Activated CD8-positive, alpha-beta memory T cell treated with anti-CD3 and anti-CD28 coated beads, Interleukin-2, amount 10 ng/mL, durations not matched to agents 7 days and 5 days (primary cell): ENCODE data around the gene RAD21L1. TPM values are rescaled to one million over a fixed set of nuclear protein-coding genes. Genes with fewer than 3 reads are reported as not detected.

ENCODE experiments used
- ATAC-seq: fragments of 150-1000 bp; cut with Tn5 transposase; one replicate; pipeline ENCODE4 v1.10.0; 2021; ENCODE audit warnings: moderate library complexity
- CTCF ChIA-PET: fragments of 350-600 bp; sonication (Branson Sonifier 250); formaldehyde crosslinking; loops from one replicate; lab custom pipeline; 2021; ENCODE audit warnings: antibody characterized with exemption; lab: Charles Lee
- DNase-seq: peaks from one replicate; pipeline ENCODE4 v3.0.0-alpha.2; 2020
- H3K27ac Mint-ChIP-seq: one replicate; pipeline ENCODE4 v1.8.0; 2021; ENCODE audit warnings: mild to moderate bottlenecking, mixed read lengths
- H3K27me3 Mint-ChIP-seq: one replicate; pipeline ENCODE4 v1.8.0; 2021; ENCODE audit warnings: mixed read lengths
- H3K36me3 Mint-ChIP-seq: one replicate; pipeline ENCODE4 v1.8.0; 2021; ENCODE audit warnings: mild to moderate bottlenecking, mixed read lengths
- H3K4me1 Mint-ChIP-seq: one replicate; pipeline ENCODE4 v1.8.0; 2021; ENCODE audit warnings: mixed read lengths
- H3K4me3 Mint-ChIP-seq: one replicate; pipeline ENCODE4 v1.8.0; 2021; ENCODE audit warnings: mild to moderate bottlenecking, moderate library complexity, mixed read lengths
- H3K9me3 Mint-ChIP-seq: one replicate; pipeline ENCODE4 v1.8.0; 2022; ENCODE audit warnings: low read depth, mixed read lengths
- total RNA-seq, 2 experiments: library from RNA; stranded (reverse); gene quantifications; one replicate each; pipeline ENCODE4 v1.2.3, GENCODE V29; 2021

RAD21L1 gene
- total RNA-seq, 2 experiments from 2014 or later = 0.67 TPM; not detected in 1

DNA sequence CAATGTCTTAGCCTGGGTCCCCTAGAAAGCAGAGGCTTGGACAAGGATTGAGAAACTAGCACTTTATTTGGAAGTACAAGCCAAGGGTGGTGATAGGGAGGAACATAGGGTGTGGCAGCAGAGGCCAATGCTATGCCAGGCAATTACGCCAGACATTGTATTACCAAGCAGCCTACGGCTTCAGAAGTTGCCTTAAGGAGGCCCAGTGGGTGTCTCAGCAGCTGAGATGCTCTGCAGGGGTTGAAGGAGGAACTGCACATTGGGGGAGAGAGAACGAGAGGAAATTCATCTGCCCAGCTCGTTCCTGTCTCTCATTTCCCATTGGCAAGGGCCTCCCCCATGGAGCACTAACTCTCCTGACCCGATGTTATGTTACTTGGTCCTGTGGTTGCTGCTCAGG, 21.7 kb upstream of the RAD21L1 start:
- CTCF ChIA-PET = interaction anchor here (1.0 to 2.4 kb wide), 3 partner anchors 9 to 95 kb away, joined by 3 to 11 read pairs (median 3); no protein-coding TSS in a partner anchor
- Mint-ChIP-seq H3K9me3 (no peaks in the 10 kb centered on the region), H3K4me3 (no peak overlapping the region), H3K27me3 (peaks cover 5% of the 10 kb centered on the region), H3K27ac (no peak overlapping the region), H3K36me3 (no peaks in the 10 kb centered on the region), H3K4me1 (peaks cover 6% of the 10 kb centered on the region)
- ATAC-seq = no peak
- no peak for DNase-seq

- Mint-ChIP-seq H3K27me3 (peaks cover 9% of the 10 kb centered on the region), H3K9me3 (no peaks in the 10 kb centered on the region), H3K36me3 (no peaks in the 10 kb centered on the region)
These were observed 21.3 kb upstream of the RAD21L1 start for GRCh38 chr20:1204576-1204975.

DNA sequence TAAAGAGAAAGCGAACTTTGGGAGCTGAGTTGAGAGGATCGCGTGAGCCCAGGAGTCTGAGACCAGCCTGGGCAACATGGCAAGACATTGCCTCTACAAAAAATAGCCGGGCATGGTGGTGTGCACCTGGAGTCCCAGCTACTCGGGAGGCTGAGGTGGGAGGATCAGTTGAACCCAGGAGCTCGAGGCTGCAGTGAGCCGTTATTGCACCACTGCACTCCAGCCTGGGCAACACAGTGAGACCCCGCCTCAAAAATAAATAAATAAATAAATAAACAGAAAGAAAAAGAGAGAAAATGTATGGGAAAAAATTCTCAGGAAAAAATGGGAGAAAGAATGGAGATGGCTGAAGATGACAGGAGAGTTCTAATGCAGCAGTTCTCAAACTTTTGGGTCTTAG, 20.0 kb upstream of the RAD21L1 start:
- H3K9me3 Mint-ChIP-seq = no peaks in the 10 kb centered on the region
- DNase-seq (no peak), ATAC-seq (no peak)
- no peak overlapping the region for H3K4me3 Mint-ChIP-seq
- CTCF ChIA-PET = interaction anchor here (0.9 to 1.6 kb wide), 3 partner anchors 8 to 298 kb away, joined by 3 to 6 read pairs (median 5); no protein-coding TSS in a partner anchor
- no peaks in the 10 kb centered on the region for H3K36me3 Mint-ChIP-seq
- H3K27ac Mint-ChIP-seq = no peak overlapping the region
- H3K27me3 Mint-ChIP-seq = peaks cover 13% of the 10 kb centered on the region
- no peaks in the 10 kb centered on the region for H3K4me1 Mint-ChIP-seq

More at GRCh38 chr20:1204576-1204975, 21.3 kb upstream of the RAD21L1 start:
- H3K27ac Mint-ChIP-seq = no peak overlapping the region
- no peak for ATAC-seq
- CTCF ChIA-PET = interaction anchor here (0.9 to 2.4 kb wide), 3 partner anchors 9 to 299 kb away, joined by 3 to 11 read pairs (median 5); no protein-coding TSS in a partner anchor
- no peak for DNase-seq
- H3K4me3 Mint-ChIP-seq = no peak overlapping the region
- peaks cover 6% of the 10 kb centered on the region for H3K4me1 Mint-ChIP-seq

GRCh38 chr20:1206366-1207148, 19.3 kb upstream of the RAD21L1 start:
- Mint-ChIP-seq H3K27me3 (peaks cover 13% of the 10 kb centered on the region), H3K9me3 (no peaks in the 10 kb centered on the region), H3K36me3 (no peaks in the 10 kb centered on the region), H3K4me1 (no peaks in the 10 kb centered on the region), H3K27ac (no peak overlapping the region), H3K4me3 (no peak overlapping the region)
- CTCF ChIA-PET = interaction anchor here (1.3 to 1.6 kb wide), 2 partner anchors 7 to 98 kb away, joined by 5 to 6 read pairs; no protein-coding TSS in a partner anchor
- no peak for ATAC-seq
- DNase-seq = no peak

- Mint-ChIP-seq H3K27ac (no peak overlapping the region), H3K4me1 (peaks cover under 1% of the 10 kb centered on the region), H3K27me3 (peaks cover 13% of the 10 kb centered on the region), H3K36me3 (no peaks in the 10 kb centered on the region), H3K4me3 (no peak overlapping the region), H3K9me3 (no peaks in the 10 kb centered on the region)
- ATAC-seq (no peak), DNase-seq (no peak)
- CTCF ChIA-PET = interaction anchor here (1.8 kb wide), 2 partner anchors 252 to 296 kb away, joined by 4 read pairs; no protein-coding TSS in a partner anchor
These were observed 18.5 kb upstream of the RAD21L1 start for GRCh38 chr20:1207293-1207878.

GRCh38 chr20:1209447-1210387, 16.1 kb upstream of the RAD21L1 start:
- peaks cover 15% of the 10 kb centered on the region for H3K27me3 Mint-ChIP-seq
- no peaks in the 10 kb centered on the region for H3K9me3 Mint-ChIP-seq
- CTCF ChIA-PET = interaction anchor here (0.8 to 7.1 kb wide), 6 partner anchors 13 to 391 kb away, joined by 3 to 44 read pairs (median 3); no protein-coding TSS in a partner anchor
- H3K4me1 Mint-ChIP-seq = peaks cover 15% of the 10 kb centered on the region
- no peak overlapping the region for H3K27ac Mint-ChIP-seq
- DNase-seq = no peak
- no peaks in the 10 kb centered on the region for H3K36me3 Mint-ChIP-seq
- ATAC-seq = no peak
- H3K4me3 Mint-ChIP-seq = no peak overlapping the region

DNA sequence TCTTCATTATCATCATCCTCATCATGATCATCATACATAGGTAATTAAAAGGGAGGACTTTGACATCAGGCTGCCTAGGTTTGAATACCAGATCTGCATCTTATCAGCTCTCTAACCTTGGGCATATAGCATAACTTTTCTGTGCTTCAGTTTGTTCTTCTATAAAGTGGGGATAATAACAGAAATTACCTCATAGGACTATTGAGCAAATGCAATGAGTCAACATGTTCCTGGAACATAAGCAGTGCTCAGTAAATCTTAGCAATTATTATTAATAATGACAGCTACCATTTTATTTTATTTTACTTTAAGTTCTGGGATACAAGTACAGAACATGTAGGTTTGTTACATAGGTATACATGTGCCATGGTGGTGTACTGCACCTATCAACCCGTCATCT, 15.3 kb upstream of the RAD21L1 start:
- CTCF ChIA-PET = interaction anchor here (0.8 to 7.1 kb wide), 6 partner anchors 25 to 392 kb away, joined by 3 to 44 read pairs (median 3); no protein-coding TSS in a partner anchor
- Mint-ChIP-seq H3K27me3 (peaks cover 15% of the 10 kb centered on the region), H3K4me3 (no peak overlapping the region), H3K4me1 (peaks cover 22% of the 10 kb centered on the region), H3K36me3 (no peaks in the 10 kb centered on the region), H3K9me3 (no peaks in the 10 kb centered on the region), H3K27ac (no peak overlapping the region)
- DNase-seq (no peak), ATAC-seq (no peak)

- Mint-ChIP-seq H3K27ac (no peak overlapping the region), H3K36me3 (no peaks in the 10 kb centered on the region), H3K4me3 (no peak overlapping the region), H3K27me3 (peaks cover 15% of the 10 kb centered on the region), H3K9me3 (no peaks in the 10 kb centered on the region), H3K4me1 (peaks cover 31% of the 10 kb centered on the region)
- CTCF ChIA-PET = interaction anchor here (0.6 to 7.1 kb wide), 14 partner anchors 9 to 512 kb away, joined by 3 to 44 read pairs (median 5); partner anchors contain the start of genes C20orf202, FAM110A and RAD21L1
- DNase-seq = no peak
- ATAC-seq = no peak
These were observed 13.8 kb upstream of the RAD21L1 start for GRCh38 chr20:1212023-1212422.

- Mint-ChIP-seq H3K27me3 (peaks cover 21% of the 10 kb centered on the region), H3K27ac (no peak overlapping the region), H3K9me3 (no peaks in the 10 kb centered on the region), H3K4me3 (no peak overlapping the region), H3K36me3 (no peaks in the 10 kb centered on the region), H3K4me1 (peaks cover 31% of the 10 kb centered on the region)
- peak; percentile 96 for ATAC-seq
- peak; percentile 83 for DNase-seq
- CTCF ChIA-PET = interaction anchor here (0.6 to 7.1 kb wide), 31 partner anchors 7 to 513 kb away, joined by 3 to 44 read pairs (median 4); partner anchors contain the start of genes C20orf202, FAM110A and RAD21L1
These were observed 13.0 kb upstream of the RAD21L1 start for GRCh38 chr20:1212607-1213396.

GRCh38 chr20:1214838-1215261, 11.0 kb upstream of the RAD21L1 start:
- Mint-ChIP-seq H3K36me3 (no peaks in the 10 kb centered on the region), H3K4me1 (peaks cover 31% of the 10 kb centered on the region), H3K27ac (no peak overlapping the region), H3K27me3 (peaks cover 27% of the 10 kb centered on the region), H3K4me3 (no peak overlapping the region), H3K9me3 (no peaks in the 10 kb centered on the region)
- DNase-seq (no peak), ATAC-seq (no peak)
- CTCF ChIA-PET = interaction anchor here (0.6 to 7.1 kb wide), 6 partner anchors 11 to 397 kb away, joined by 3 to 44 read pairs (median 5); partner anchors contain the start of genes C20orf202 and FAM110A

GRCh38 chr20:1215386-1216170, 10.3 kb upstream of the RAD21L1 start:
- H3K36me3 Mint-ChIP-seq = no peaks in the 10 kb centered on the region
- DNase-seq (peak; percentile 55), ATAC-seq (peak; percentile 48)
- no peaks in the 10 kb centered on the region for H3K9me3 Mint-ChIP-seq
- peaks cover 30% of the 10 kb centered on the region for H3K27me3 Mint-ChIP-seq
- peaks cover 31% of the 10 kb centered on the region for H3K4me1 Mint-ChIP-seq
- CTCF ChIA-PET = interaction anchor here (0.6 to 1.5 kb wide), 4 partner anchors 11 to 397 kb away, joined by 3 read pairs; partner anchors contain the start of genes C20orf202, FAM110A and RAD21L1
- peak overlapping the region; percentile 81 for H3K27ac Mint-ChIP-seq
- H3K4me3 Mint-ChIP-seq = peak overlapping the region; percentile 16
